ENCODE data around the gene ALG8.

ALG8 gene

DNA sequence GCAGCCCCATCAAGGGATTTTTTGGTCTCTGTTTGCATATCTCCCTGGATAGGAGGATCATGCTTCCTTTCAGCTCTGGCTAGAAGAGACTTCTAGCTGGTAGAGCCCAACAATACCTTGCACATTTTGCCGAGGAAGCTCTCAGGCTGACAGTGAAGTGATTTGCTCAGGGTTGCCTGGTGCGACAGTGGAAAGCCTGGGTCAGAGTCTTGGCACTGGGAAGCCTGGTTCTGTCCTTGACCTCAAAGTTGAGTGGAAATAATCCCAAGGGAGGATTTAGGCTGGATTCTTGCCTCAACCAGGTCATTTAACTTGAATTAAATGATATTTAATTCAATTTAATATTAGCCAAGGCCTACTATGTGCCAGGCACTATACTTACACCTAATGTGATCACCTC is 24.4 kb upstream of the ALG8 start:
- no peak overlapping the region for H3K27ac ChIP-seq
- no peaks in the 10 kb centered on the region for H3K36me3 ChIP-seq
- H4K20me1 ChIP-seq: no peaks in the 10 kb centered on the region; a peak in 1 of 22 replicates
- H3K4me3 ChIP-seq: no peak overlapping the region
- H3K9me3 ChIP-seq (replicated peaks in 1 of 11): no peaks in the 10 kb centered on the region; a peak in 1 of 22 replicates
- H3K4me2 ChIP-seq: no peak overlapping the region
- TF ChIP-seq Cebpa-rat (IDR thresholded peaks at IDR 0.05): no peak
- H3K9ac ChIP-seq: no peak overlapping the region
- H3K27me3 ChIP-seq: no peaks in the 10 kb centered on the region
- peaks cover 0 to 7% (median 5%) of the 10 kb centered on the region in 10 experiments; a peak in 15 of 20 replicates for H3K4me1 ChIP-seq

- Histone ChIP-seq H4K20me1 (no peaks in the 10 kb centered on the region; a peak in 1 of 22 replicates), H3K27me3 (no peaks in the 10 kb centered on the region), H3K4me3 (no peak overlapping the region), H3K36me3 (no peaks in the 10 kb centered on the region), H3K4me2 (no peak overlapping the region), H3K9me3 (replicated peaks in 1 of 11) (no peaks in the 10 kb centered on the region), H3K9ac (no peak overlapping the region), H3K27ac (no peak overlapping the region), H3K4me1 (no peaks in the 10 kb centered on the region)
- no peak for TF ChIP-seq Cebpa-rat (IDR thresholded peaks at IDR 0.05)
These were observed 22.5 kb upstream of the ALG8 start for GRCh38 chr11:78161962-78162371.

DNA sequence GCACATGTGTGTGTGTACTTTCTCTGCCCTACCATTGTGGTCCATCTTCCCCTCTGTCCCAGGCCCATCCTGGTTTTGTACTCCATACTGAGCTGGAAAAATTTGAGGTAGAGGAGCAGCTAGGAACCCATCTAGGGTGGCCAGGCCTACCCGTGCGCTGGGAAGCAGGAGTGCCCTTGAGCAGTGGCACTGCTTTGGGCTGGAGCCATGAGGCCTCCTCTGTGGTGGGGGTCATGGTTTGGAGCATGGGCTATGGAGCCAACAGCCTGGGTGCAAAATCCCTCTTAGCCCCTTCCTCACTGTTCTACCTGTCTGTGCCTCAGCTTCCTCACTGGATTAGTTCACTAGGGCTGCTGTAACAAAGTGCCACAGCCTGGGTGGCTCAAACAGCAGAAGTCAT is 21.9 kb upstream of the ALG8 start:
- Histone ChIP-seq H3K36me3 (no peaks in the 10 kb centered on the region), H4K20me1 (no peaks in the 10 kb centered on the region; a peak in 1 of 22 replicates), H3K27me3 (no peaks in the 10 kb centered on the region), H3K9ac (no peak overlapping the region), H3K4me3 (no peak overlapping the region), H3K4me1 (no peaks in the 10 kb centered on the region), H3K27ac (no peak overlapping the region), H3K4me2 (no peak overlapping the region), H3K9me3 (replicated peaks in 1 of 11) (no peaks in the 10 kb centered on the region)
- no peak for TF ChIP-seq Cebpa-rat (IDR thresholded peaks at IDR 0.05)

- H3K4me2 ChIP-seq: no peak overlapping the region
- H3K27ac ChIP-seq: no peak overlapping the region
- H3K9ac ChIP-seq: no peak overlapping the region
- H4K20me1 ChIP-seq: no peaks in the 10 kb centered on the region; a peak in 1 of 22 replicates
- H3K4me3 ChIP-seq: no peak overlapping the region
- H3K27me3 ChIP-seq: no peaks in the 10 kb centered on the region
- no peaks in the 10 kb centered on the region for H3K36me3 ChIP-seq
- H3K4me1 ChIP-seq: no peaks in the 10 kb centered on the region
- no peak for TF ChIP-seq Cebpa-rat (IDR thresholded peaks at IDR 0.05)
- H3K9me3 ChIP-seq (replicated peaks in 1 of 11): no peaks in the 10 kb centered on the region
These were observed 21.1 kb upstream of the ALG8 start for GRCh38 chr11:78160557-78160956.

DNA sequence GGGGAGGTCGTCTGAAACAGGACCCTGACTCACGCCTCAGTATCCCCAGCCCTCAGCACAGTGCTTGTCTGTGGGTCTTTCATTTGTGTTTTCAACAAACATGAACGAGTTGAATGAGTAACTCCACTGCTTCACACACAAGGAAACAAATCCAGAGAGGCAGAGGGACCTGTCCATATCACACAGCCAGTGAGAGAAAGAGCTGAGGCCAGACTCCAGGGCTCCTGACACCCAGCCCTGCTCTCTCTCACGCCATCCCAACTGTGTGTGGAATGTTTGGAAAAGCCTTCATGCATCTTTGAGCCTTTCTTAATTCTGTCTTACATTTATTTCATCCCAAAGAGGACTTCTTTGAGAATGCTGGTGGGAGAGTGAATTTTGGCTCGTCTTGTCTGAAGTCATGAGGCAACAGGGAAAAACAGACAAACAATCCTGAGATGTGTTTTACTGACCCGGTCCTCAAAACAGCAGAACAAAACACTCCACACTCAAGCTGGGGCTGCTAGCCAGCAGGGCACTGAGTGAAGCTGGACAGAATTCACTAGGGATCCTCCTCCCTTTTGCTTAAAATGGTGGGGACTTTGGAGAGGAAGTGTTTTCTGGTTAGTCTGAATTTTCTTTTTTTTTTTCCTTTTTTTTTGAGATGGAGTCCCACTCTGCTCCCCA is 19.7 kb upstream of the ALG8 start:
- no peak for TF ChIP-seq Cebpa-rat (IDR thresholded peaks at IDR 0.05)
- no peaks in the 10 kb centered on the region; a peak in 1 of 22 replicates for H4K20me1 ChIP-seq
- no peaks in the 10 kb centered on the region for H3K9me3 ChIP-seq (replicated peaks in 1 of 11)
- no peak overlapping the region for H3K4me3 ChIP-seq
- no peaks in the 10 kb centered on the region for H3K27me3 ChIP-seq
- no peaks in the 10 kb centered on the region for H3K36me3 ChIP-seq
- no peak overlapping the region for H3K4me2 ChIP-seq
- H3K4me1 ChIP-seq: no peaks in the 10 kb centered on the region
- H3K27ac ChIP-seq: no peak overlapping the region
- H3K9ac ChIP-seq: no peak overlapping the region

- Histone ChIP-seq H3K4me1 (no peaks in the 10 kb centered on the region), H3K36me3 (no peaks in the 10 kb centered on the region), H3K4me3 (no peak overlapping the region), H3K9ac (no peak overlapping the region), H3K9me3 (replicated peaks in 1 of 11) (no peaks in the 10 kb centered on the region), H3K4me2 (no peak overlapping the region), H3K27ac (no peak overlapping the region), H3K27me3 (no peaks in the 10 kb centered on the region), H4K20me1 (no peaks in the 10 kb centered on the region; a peak in 1 of 22 replicates)
- no peak for TF ChIP-seq Cebpa-rat (IDR thresholded peaks at IDR 0.05)
These were observed 16.9 kb upstream of the ALG8 start for GRCh38 chr11:78156127-78156844.

GRCh38 chr11:78151804-78152203 is 12.4 kb upstream of the ALG8 start:
- TF ChIP-seq Cebpa-rat (IDR thresholded peaks at IDR 0.05): no peak
- H3K4me3 ChIP-seq: no peak overlapping the region
- no peaks in the 10 kb centered on the region for H3K4me1 ChIP-seq
- H3K36me3 ChIP-seq: no peaks in the 10 kb centered on the region
- H3K9ac ChIP-seq: no peak overlapping the region
- no peaks in the 10 kb centered on the region for H4K20me1 ChIP-seq
- H3K27me3 ChIP-seq: no peaks in the 10 kb centered on the region
- H3K27ac ChIP-seq: no peak overlapping the region
- no peaks in the 10 kb centered on the region for H3K9me3 ChIP-seq (replicated peaks in 1 of 11)
- no peak overlapping the region for H3K4me2 ChIP-seq

- H3K9me3 ChIP-seq (replicated peaks in 1 of 11): no peaks in the 10 kb centered on the region
- no peaks in the 10 kb centered on the region for H3K4me1 ChIP-seq
- TF ChIP-seq Cebpa-rat (IDR thresholded peaks at IDR 0.05): no peak
- no peak overlapping the region for H3K4me2 ChIP-seq
- H4K20me1 ChIP-seq: no peaks in the 10 kb centered on the region
- no peaks in the 10 kb centered on the region for H3K36me3 ChIP-seq
- no peak overlapping the region for H3K9ac ChIP-seq
- H3K4me3 ChIP-seq: no peak overlapping the region
- H3K27ac ChIP-seq: no peak overlapping the region
- no peaks in the 10 kb centered on the region for H3K27me3 ChIP-seq
These were observed 11.3 kb upstream of the ALG8 start for GRCh38 chr11:78150754-78151153.

GRCh38 chr11:78150346-78150745 is 10.9 kb upstream of the ALG8 start:
- H3K9ac ChIP-seq: no peak overlapping the region
- no peak overlapping the region for H3K27ac ChIP-seq
- H3K4me1 ChIP-seq: no peaks in the 10 kb centered on the region
- H3K4me3 ChIP-seq: no peak overlapping the region
- H3K27me3 ChIP-seq: no peaks in the 10 kb centered on the region
- TF ChIP-seq Cebpa-rat (IDR thresholded peaks at IDR 0.05): no peak
- H3K36me3 ChIP-seq: no peaks in the 10 kb centered on the region
- no peaks in the 10 kb centered on the region for H4K20me1 ChIP-seq
- no peaks in the 10 kb centered on the region for H3K9me3 ChIP-seq (replicated peaks in 1 of 11)
- no peak overlapping the region for H3K4me2 ChIP-seq

DNA sequence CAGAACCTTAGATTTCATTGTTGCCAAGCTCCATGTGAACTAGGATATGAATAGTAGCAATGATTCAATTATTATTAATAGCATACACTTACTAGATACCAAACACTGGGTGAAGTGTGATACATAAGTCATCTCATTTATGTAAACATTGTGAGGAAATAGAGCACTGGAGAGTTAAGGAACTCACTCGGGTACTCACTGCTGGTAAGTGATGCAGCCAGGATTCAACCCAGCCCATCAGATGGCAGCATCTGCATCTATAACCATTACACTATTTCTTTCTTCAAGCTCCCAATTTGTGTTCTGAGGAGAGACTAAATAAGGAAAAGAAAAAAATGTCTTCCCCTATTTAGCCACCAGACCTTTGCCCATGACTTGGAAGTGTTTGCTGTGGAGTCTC is 10.2 kb upstream of the ALG8 start:
- TF ChIP-seq Cebpa-rat (IDR thresholded peaks at IDR 0.05): no peak
- no peaks in the 10 kb centered on the region for H3K27me3 ChIP-seq
- no peaks in the 10 kb centered on the region for H3K4me1 ChIP-seq
- no peaks in the 10 kb centered on the region for H3K9me3 ChIP-seq (replicated peaks in 1 of 11)
- no peak overlapping the region for H3K4me2 ChIP-seq
- H4K20me1 ChIP-seq: no peaks in the 10 kb centered on the region
- no peak overlapping the region for H3K9ac ChIP-seq
- H3K4me3 ChIP-seq: no peak overlapping the region
- H3K36me3 ChIP-seq: no peaks in the 10 kb centered on the region
- H3K27ac ChIP-seq: no peak overlapping the region
